HEK293T (cell line): ENCODE measurements around the gene EPN1.

Experiments
- ARNT ChIP-seq: fragments of 450-650 bp; IDR thresholded peaks from 2 replicates; pipeline ENCODE4 v1.6.1; 2017; ENCODE audit warnings: mild to moderate bottlenecking
- ELF4 ChIP-seq: fragments of 450-650 bp; IDR thresholded peaks from 2 replicates; pipeline ENCODE4 v1.6.1; 2017; ENCODE audit warnings: antibody characterized with exemption
- HDGF ChIP-seq: fragments of 450-650 bp; IDR thresholded peaks from 2 replicates; pipeline ENCODE4 v1.6.1; 2017; ENCODE audit warnings: antibody characterized with exemption, borderline replicate concordance
- SP1 ChIP-seq: fragments of 450-650 bp; IDR thresholded peaks from 2 replicates; pipeline ENCODE4 v1.6.1; 2017
- SUZ12 ChIP-seq: fragments of 450-650 bp; IDR thresholded peaks from 2 replicates; pipeline ENCODE4 v1.6.1; 2016; ENCODE audit warnings: mild to moderate bottlenecking
- TARDBP ChIP-seq: fragments of 450-650 bp; IDR thresholded peaks from 2 replicates; pipeline ENCODE4 v1.6.1; 2016
- ZNF384 ChIP-seq: fragments of 450-650 bp; IDR thresholded peaks from 2 replicates; pipeline ENCODE4 v1.6.1; 2016
- TF ChIP-seq, protein P1 (sequence below): fragments of 450-650 bp; IDR thresholded peaks from 2 replicates; pipeline ENCODE4 v1.6.1; 2016

GRCh38 chr19:55644842-55645511 lies 30.0 kb upstream of the EPN1 start:
- TF ChIP-seq ELF4 (no peak), ARNT (no peak), SP1 (no peak), HDGF (no peak), SUZ12 (no peak), TARDBP (no peak), ZNF384 (no peak)
- TF ChIP-seq, protein P1, sequence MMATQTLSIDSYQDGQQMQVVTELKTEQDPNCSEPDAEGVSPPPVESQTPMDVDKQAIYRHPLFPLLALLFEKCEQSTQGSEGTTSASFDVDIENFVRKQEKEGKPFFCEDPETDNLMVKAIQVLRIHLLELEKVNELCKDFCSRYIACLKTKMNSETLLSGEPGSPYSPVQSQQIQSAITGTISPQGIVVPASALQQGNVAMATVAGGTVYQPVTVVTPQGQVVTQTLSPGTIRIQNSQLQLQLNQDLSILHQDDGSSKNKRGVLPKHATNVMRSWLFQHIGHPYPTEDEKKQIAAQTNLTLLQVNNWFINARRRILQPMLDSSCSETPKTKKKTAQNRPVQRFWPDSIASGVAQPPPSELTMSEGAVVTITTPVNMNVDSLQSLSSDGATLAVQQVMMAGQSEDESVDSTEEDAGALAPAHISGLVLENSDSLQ = no peak
